OCI-LY7 (cell line): Measurements from ENCODE around the gene POU6F2.

Experiments used
- EZH2phosphoT487 ChIP-seq: fragments of 200-600 bp; sonication (generic); IDR thresholded peaks from 2 replicates; pipeline ENCODE4 v1.6.1; 2018; ENCODE audit warnings: low read depth, borderline replicate concordance, mild to moderate bottlenecking, mixed run types, antibody characterized with exemption, low read length, moderate library complexity, mixed read lengths
- TF ChIP-seq, protein P1 (sequence below): fragments of 200-600 bp; sonication (generic); conservative IDR thresholded peaks from 2 replicates; pipeline ENCODE4 v1.5.1; 2014; ENCODE audit warnings: mild to moderate bottlenecking, antibody characterized with exemption, low read length, moderate library complexity, mixed read lengths

DNA sequence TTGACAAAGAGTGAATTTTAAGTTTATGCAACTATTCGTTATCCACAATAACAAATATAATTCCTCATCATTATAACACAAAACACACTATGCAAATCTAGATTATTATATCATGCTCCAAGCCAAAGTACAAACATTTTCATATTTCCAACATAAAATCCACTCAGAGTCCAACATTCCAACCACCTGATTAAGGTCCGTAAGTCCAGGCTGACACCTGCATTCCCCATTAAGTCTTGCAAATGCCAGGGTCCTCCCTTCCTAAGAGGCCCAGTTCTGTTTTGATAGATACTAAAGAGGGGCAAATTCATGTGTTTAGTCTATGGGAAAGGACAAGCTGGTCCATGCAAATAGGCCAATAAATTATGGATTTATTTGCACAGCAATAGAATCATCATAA lies 206.1 kb downstream of the POU6F2 start:
- TF ChIP-seq, protein P1, sequence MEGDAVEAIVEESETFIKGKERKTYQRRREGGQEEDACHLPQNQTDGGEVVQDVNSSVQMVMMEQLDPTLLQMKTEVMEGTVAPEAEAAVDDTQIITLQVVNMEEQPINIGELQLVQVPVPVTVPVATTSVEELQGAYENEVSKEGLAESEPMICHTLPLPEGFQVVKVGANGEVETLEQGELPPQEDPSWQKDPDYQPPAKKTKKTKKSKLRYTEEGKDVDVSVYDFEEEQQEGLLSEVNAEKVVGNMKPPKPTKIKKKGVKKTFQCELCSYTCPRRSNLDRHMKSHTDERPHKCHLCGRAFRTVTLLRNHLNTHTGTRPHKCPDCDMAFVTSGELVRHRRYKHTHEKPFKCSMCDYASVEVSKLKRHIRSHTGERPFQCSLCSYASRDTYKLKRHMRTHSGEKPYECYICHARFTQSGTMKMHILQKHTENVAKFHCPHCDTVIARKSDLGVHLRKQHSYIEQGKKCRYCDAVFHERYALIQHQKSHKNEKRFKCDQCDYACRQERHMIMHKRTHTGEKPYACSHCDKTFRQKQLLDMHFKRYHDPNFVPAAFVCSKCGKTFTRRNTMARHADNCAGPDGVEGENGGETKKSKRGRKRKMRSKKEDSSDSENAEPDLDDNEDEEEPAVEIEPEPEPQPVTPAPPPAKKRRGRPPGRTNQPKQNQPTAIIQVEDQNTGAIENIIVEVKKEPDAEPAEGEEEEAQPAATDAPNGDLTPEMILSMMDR, result no peak
- no peak for TF ChIP-seq EZH2phosphoT487
